Adrenal gland (tissue), 12 donors: Measurements from ENCODE around the gene KCNK7. TPM values are rescaled to one million over a fixed set of nuclear protein-coding genes. Genes with fewer than 3 reads are reported as not detected.

Experiments
- DNase-seq, 7 donors: peaks; one replicate each; pipeline ENCODE4 v3.0.0-alpha.2; 2019 to 2020
- H3K27ac ChIP-seq, 5 donors: fragments of 200-600 bp; sonication (generic) in 4 of 5; 1 replicate in 3 of 5; 2 replicates in 2 of 5; pipeline versions ENCODE4 v1.5.1 to v1.8.0; 2016 to 2020; ENCODE audit warnings: mild to moderate bottlenecking in 1 of 5
- H3K27me3 ChIP-seq: fragments of 200-600 bp; 2 replicates; pipeline ENCODE4 v1.8.0; 2021
- H3K36me3 ChIP-seq, 2 donors: fragments of 200-600 bp; replicated peaks in 1 of 2; 1 replicate in 1 of 2; 2 replicates in 1 of 2; pipeline versions ENCODE4 v1.5.1 to v1.8.0; 2018 to 2022
- H3K4me1 ChIP-seq, 2 donors: fragments of 200-600 bp; replicated peaks in 1 of 2; 1 replicate in 1 of 2; 2 replicates in 1 of 2; pipeline versions ENCODE4 v1.5.1 to v1.8.0; 2018 to 2021
- H3K4me3 ChIP-seq, 4 donors: fragments of 200-600 bp; sonication (generic) in 3 of 4; one replicate each; pipeline ENCODE4 v1.5.1; 2016 to 2018
- H3K9me3 ChIP-seq, 3 donors: fragments of 200-600 bp; sonication (generic) in 1 of 3; replicated peaks in 1 of 3; 1 replicate in 2 of 3; 2 replicates in 1 of 3; pipeline versions ENCODE4 v1.5.1 to v1.8.0; 2016 to 2021
- CTCF ChIP-seq, 6 experiments: fragments of 450-650 bp in 4 of 6; fragments of 200-600 bp in 2 of 6; sonication (generic) in 1 of 6; IDR thresholded peaks; 1 replicate in 5 of 6; 2 replicates in 1 of 6; pipeline versions ENCODE4 v1.5.1 to v1.8.0; 2016 to 2021; ENCODE audit warnings: antibody characterized with exemption in 6 of 6, mild to moderate bottlenecking in 2 of 6, moderate library complexity in 1 of 6
- POLR2A ChIP-seq, 2 donors: fragments of 450-650 bp; IDR thresholded peaks; one replicate each; pipeline ENCODE4 v1.6.1; 2017; ENCODE audit warnings: antibody characterized with exemption in 2 of 2, mild to moderate bottlenecking in 2 of 2, moderate library complexity in 1 of 2
- WGBS, 4 donors: extraction: QIAGEN DNeasy Blood & Tissue Kit in 2 of 4; methylation state at CpG; one replicate each; pipeline versions ENCODE4 v1.1.5 to v1.1.7; 2013 to 2017; 5-methylcytosine and 5-hydroxymethylcytosine counted together
- intact Hi-C, 2 donors: fragments of 100-400 bp; cut with DNase I; formaldehyde crosslinking; loops; one replicate each; pipeline versions ENCODE4 v1.14.1 to v1.15.0; 2022 to 2023
- polyA plus RNA-seq, 3 donors: library from polyadenylated mRNA; stranded (reverse); fragments of 200-250 nt in 2 of 3; fragments of 350-450 nt in 1 of 3; fragmentation: Illumina TruSeq in 1 of 3; extraction: RNeasy Lipid Tissue Mini Kit (QIAGEN cat#74804) in 1 of 3; gene quantifications; one replicate each; pipeline ENCODE4 v1.2.3, GENCODE V29; 2013 to 2014
- total RNA-seq, 9 donors: library from RNA; depleted of rRNA in 4 of 9; stranded (reverse); fragments of >200 nt in 4 of 9; fragments of 120-200 nt in 1 of 9; fragmentation: NEBNext Ultra II Directional in 1 of 9; extraction: Animal tissue kit (Norgen Biotek cat#: 25700) in 1 of 9; gene quantifications; one replicate each; pipeline versions ENCODE4 v1.1.0 to v1.2.4, GENCODE V29; 2013 to 2023
- donor health status: healthy with polysubstance abuse.
- donor health status: Bipolar disorder and iron deficiency.
- donor health status: DM: yes; HTN: yes; CAD: no.
- donor health status: DM: no; HTN: no; CAD: no.
- donor health status: DM: no; HTN: no; CAD: no.
- donor health status: DM: yes; HTN: yes; CAD: no.

The KCNK7 gene
- total and polyA plus RNA-seq, 12 donors: 0.06 to 12.5 (median 0.57) TPM; not detected in 5

GRCh38 chr11:65604258-65604657 lies 8.7 kb upstream of the KCNK7 start:
- no peaks in the 10 kb centered on the region for H3K27me3 ChIP-seq
- intact Hi-C loops: no loop called here
- peaks cover 0 to 59% of the 10 kb centered on the region in 2 donors for H3K36me3 ChIP-seq
- H3K4me1 ChIP-seq: peaks cover 11 to 17% of the 10 kb centered on the region in 2 donors
- H3K9me3 ChIP-seq: no peaks in the 10 kb centered on the region
- 97 to 100% (median 100%) methylated on average over 1 of the region's 1 CpG; no CpG with 5 or more reads in 1 of the 4 donors for WGBS, 4 donors
- no peak for TF ChIP-seq CTCF (IDR thresholded peaks at IDR 0.05)
- no peak for TF ChIP-seq POLR2A (IDR thresholded peaks at IDR 0.05)
- H3K4me3 ChIP-seq: no peak overlapping the region
- DNase-seq: no peak
- H3K27ac ChIP-seq: no peak overlapping the region

DNA sequence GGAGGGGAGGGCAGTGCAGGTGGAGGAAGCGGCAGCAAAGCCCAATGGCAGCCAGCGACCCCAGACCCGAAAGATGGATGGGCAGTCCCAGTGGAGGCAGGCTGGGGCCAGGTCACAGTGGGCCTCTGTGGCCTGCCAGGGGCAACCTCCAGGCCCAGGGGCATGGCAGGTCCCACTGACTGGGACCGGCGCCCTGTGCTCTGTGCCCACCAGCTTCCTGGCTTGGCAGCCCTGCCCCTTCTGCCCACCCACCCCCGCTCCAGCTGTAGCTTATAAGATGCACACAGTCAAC lies 4.3 kb upstream of the KCNK7 start:
- H3K27me3 ChIP-seq: no peaks in the 10 kb centered on the region
- WGBS, 4 donors: 96 to 100% (median 98%) methylated on average over 3 to 6 of the region's 6 CpGs; no CpG with 5 or more reads in 1 of the 4 donors
- peaks cover 0 to 42% of the 10 kb centered on the region in 2 donors for H3K36me3 ChIP-seq
- intact Hi-C loops: no loop called here
- H3K4me1 ChIP-seq: no peaks in the 10 kb centered on the region
- no peak overlapping the region for H3K4me3 ChIP-seq
- no peak overlapping the region for H3K27ac ChIP-seq
- no peak for DNase-seq
- no peak for TF ChIP-seq CTCF (IDR thresholded peaks at IDR 0.05)
- no peak for TF ChIP-seq POLR2A (IDR thresholded peaks at IDR 0.05)
- H3K9me3 ChIP-seq: no peaks in the 10 kb centered on the region

DNA sequence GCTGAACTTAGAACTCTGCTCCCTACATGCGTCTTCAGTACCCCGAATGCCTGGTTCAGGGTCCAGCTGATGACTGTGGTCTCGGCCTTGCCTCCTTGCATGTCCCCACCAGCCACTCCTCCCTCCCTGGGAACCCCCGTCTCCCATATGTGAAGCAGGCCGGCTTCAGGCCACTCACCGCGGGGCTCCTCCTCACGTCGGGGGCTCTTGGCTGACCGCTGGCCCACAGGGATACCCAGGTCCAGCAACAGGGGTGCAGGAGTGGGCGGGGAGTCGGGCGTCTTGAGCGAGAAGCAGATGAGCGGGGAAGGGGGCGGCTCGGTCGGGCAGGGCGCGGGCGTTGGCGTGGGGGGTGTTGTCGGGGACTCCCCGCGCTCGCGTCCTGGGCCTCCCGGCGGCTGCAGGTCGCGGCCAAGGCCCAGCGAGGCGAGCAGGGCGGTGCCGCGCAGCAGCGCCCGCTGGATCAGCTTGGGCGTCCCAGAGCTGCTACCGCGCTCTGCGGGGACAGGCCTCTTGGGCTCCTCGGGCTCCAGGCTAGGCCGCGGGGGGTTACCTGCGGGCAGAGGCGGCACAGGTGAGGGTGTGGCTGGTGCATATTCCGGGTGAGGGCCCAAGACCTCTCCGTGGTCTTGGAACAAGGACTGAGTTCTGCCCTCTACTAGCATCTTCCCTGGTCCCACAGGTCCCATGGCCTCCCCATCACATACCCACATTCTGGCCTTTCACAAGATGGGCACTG lies 3.8 kb upstream of the KCNK7 start:
- no peaks in the 10 kb centered on the region for H3K9me3 ChIP-seq
- no peak overlapping the region for H3K27ac ChIP-seq
- no peak for TF ChIP-seq POLR2A (IDR thresholded peaks at IDR 0.05)
- no peak for TF ChIP-seq CTCF (IDR thresholded peaks at IDR 0.05)
- DNase-seq: no peak
- no peaks in the 10 kb centered on the region for H3K4me1 ChIP-seq
- intact Hi-C loops: no loop called here
- H3K4me3 ChIP-seq: no peak overlapping the region
- 84 to 88% (median 87%) methylated on average over 34 to 49 of the region's 49 CpGs for WGBS, 4 donors
- peaks cover 0 to 37% of the 10 kb centered on the region in 2 donors for H3K36me3 ChIP-seq
- no peaks in the 10 kb centered on the region for H3K27me3 ChIP-seq

DNA sequence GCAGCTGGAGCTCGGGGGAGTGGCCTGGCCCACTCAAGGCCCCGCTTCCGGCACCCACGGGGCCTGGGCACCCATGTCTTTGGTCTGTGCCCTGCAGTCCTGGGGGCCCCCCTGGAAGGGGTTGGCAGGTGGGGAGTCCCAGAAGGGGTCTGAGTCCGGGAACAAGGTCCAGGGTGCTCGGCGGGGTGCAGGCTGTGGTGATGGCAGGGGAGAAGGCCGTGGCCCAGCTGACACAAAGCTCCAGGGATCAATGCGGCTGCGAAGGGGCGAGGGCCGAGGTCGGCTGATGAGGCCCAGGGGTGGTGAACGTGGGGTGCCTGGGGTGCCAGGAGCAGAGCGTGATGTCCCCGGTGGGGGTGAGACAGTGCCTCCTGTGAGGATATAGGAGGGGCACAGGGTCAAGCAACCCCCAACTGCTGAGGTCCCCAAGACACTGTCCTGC lies 2.7 kb upstream of the KCNK7 start:
- DNase-seq: no peak
- intact Hi-C loops: no loop called here
- no peak for TF ChIP-seq CTCF (IDR thresholded peaks at IDR 0.05)
- TF ChIP-seq POLR2A (IDR thresholded peaks at IDR 0.05): no peak
- no peaks in the 10 kb centered on the region for H3K9me3 ChIP-seq
- peaks cover 0 to 26% of the 10 kb centered on the region in 2 donors for H3K36me3 ChIP-seq
- H3K27me3 ChIP-seq: no peaks in the 10 kb centered on the region
- H3K4me3 ChIP-seq: no peak overlapping the region
- H3K4me1 ChIP-seq: no peaks in the 10 kb centered on the region
- 86 to 92% (median 89%) methylated on average over 8 to 16 of the region's 16 CpGs for WGBS, 4 donors
- H3K27ac ChIP-seq: no peak overlapping the region
